Fibroblast of skin of left biceps (primary cell): ENCODE results near the gene ACER3.
A peak's percentile ranks its signal among the peaks of the same experiment; 100 is the strongest.
"Not testable (repeated sequence)": the region's sequence is repeated elsewhere in the genome, so short reads cannot be mapped to it uniquely, and the experiment has no call there.

Experiments used
- DNase-seq, 2 experiments: peaks; one replicate each; pipeline ENCODE4 v3.0.0-alpha.2; 2013; ENCODE audit warnings: low read depth in 2 of 2

Gene ACER3

GRCh38 chr11:76919887-76920746 lies 59.4 kb downstream of the ACER3 start:
- peak; percentile 31 to 48 for DNase-seq

GRCh38 chr11:76927160-76927559 lies 66.4 kb downstream of the ACER3 start:
- DNase-seq: no peak

- no peak for DNase-seq
Measured at GRCh38 chr11:76935042-76935441, 74.3 kb downstream of the ACER3 start.

DNA sequence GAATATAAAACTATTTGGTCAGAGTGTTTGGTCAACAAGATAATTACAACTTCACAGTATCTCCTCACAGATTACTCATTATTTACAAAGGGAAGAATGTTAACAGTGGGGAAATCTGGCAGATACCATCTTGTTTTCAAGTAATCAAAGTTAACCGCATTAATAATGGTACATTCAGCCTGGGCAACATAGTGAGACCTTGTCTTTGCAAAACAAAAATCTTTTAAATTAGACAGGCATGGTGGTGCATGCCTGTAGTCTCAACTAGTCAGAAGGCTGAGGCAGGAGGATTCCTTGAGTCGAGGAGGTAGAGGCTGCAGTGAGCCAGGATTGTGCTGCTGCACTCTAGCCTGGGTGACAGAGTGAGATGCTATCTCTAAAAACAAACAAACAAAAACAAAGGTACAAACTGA lies 78.5 kb downstream of the ACER3 start:
- no peak for DNase-seq

GRCh38 chr11:76944225-76944624 lies 83.5 kb downstream of the ACER3 start:
- DNase-seq: no peak

DNA sequence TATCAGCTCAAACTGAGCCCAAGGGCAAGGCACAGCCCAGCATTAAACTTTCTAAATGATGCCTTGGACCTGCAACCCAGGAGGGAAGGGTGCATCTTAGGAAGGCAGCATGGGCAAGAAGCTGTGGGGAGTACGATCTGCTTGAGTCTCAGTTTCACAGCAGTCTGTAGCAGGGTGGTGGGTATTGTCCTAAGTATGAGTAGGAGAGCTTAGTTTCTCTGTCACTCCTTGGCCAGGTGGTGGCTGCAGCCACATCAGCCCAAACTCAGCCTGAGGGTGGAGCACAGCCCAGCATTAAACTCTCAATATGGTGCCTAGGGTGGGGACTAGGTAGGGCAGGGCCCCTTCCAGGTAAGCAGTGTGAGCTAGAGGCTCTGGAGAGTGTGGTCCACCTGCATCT lies 85.5 kb downstream of the ACER3 start:
- DNase-seq: no peak

DNA sequence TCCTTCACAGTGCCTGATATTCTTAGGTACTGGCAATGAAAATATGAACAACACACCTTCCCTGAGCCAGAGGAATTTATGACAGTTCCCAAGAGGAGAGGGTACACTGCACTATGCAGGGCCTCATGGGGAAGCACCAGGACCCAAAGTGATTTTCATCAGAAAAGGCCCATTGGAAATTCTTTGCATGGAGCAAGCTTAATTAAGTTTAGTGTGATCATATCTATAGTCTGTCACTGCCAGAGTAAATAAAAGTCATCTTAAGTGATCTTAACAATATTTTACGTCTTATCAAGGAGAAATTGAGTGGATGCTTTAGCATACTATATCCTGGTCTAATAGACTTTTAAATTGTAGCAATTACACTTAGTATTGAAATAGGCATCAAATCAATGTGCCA lies 86.5 kb downstream of the ACER3 start:
- DNase-seq: no peak

GRCh38 chr11:76947800-76948199 lies 87.1 kb downstream of the ACER3 start:
- no peak for DNase-seq

DNA sequence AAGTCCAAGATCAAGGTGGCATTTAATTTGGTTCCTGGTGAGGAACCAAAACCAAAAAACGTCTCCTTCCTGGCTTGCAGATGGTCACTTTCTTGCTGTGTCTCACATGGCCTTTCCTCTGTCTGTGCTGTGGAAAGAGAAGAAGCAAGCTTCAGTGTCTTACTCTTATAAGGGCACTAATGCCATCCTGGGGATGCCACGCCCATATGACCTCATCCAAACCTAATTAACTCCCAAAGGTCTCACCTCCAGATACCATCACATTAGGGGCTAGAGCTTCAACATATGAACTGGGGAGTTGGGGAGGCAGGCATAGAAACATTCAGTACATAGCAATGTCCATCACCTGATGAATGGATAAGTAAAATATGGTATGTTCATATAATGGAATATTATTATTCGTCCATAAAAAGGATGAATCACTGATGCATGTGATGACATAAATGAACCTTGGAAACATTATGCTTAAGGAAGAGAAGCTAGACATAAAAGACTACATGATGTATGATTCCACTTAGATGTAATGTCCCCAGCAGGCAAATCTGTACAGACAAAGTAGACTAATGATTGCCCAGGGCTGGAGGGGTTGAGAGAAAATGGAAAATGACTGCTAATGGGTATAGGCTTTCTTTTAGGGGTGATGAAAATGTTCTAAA lies 94.9 kb downstream of the ACER3 start:
- DNase-seq: no peak

- no peak for DNase-seq
Measured at GRCh38 chr11:76962583-76963416, 102.1 kb downstream of the ACER3 start.

DNA sequence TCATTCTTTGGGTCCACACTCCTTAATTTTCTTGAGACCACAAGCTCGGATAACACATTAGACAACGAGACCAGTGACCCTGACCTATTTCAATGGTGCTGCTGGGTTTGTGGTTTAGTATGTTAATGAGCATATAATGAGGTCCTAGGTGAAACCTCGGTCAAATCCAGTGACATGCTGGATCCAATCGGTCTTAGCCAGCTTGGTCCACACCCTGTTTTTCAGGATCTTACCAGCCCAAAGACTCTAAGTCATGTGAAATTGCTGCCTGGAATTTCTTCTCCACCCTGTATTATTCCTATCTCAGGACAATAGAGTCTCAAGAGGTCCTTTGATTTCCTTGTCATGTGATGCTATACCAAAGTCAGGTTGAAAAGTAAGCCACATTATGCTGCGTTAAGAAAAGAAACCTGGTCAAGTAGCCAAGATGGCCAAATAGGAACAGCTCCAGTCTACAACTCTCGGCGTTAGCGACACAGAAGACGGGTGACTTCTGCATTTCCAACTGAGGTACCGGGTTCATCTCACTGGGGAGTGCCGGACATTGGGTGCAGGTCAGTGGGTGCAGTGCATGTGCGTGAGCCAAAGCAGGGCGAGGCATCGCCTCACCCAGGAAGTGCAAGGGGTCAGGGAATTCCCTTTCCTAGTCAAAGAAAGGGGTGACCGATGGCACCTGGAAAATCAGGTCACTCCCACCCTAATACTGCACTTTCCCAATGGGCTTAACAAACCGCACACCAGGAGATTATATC lies 102.9 kb downstream of the ACER3 start:
- not testable (repeated sequence) for DNase-seq

DNA sequence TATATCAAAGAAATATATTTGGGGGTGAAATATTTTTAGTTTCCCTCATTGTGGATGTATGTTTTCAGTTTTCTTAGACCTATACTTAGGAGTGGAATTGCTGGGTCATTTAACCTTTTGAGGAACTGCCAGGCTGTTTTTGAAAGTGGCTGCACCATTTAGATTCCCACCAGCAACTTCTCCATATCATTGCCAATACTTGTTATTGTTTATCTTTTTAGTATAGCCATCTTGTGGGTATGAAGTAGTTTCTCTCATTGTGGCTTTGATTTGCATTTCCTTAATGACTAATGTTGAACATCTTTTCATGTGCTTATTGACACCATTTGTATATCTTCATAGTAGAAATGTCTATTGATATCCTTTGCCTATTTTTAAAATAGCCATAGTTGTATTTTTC lies 111.3 kb downstream of the ACER3 start:
- no peak for DNase-seq

DNA sequence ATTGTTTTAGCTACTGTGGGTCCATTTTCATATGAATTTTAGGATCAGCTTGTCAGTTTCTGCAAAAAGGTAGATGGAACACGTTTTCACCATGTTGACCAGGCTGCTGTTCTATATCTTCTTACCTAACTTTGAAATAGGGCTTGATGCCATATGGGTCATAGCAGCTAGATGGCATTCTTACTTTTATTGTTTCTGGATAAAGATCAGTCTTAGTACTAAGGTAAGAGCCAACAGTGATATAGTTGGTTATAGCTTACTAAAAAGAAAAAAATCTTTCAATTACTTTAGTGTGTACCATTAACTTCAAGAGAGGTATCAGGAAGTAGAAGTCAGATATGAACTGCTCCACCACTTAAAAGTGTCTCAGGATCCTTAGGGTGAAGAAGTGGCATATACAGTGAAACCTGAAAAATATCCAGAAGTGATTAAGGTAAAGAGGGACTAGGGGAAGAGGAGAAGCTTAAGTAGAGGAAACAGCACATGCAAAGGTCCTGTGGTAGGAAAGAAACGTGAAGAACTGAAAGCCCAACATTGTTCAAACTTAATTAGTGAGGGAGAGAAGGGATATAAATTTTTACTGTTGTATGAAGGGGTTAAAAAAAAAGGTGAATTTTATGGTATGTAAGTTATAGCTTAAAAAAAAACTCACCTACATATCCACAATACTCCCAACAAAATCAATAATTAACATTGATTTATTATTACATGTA lies 113.6 kb downstream of the ACER3 start:
- DNase-seq: no peak

GRCh38 chr11:76975513-76975912 lies 114.8 kb downstream of the ACER3 start:
- DNase-seq: no peak

DNA sequence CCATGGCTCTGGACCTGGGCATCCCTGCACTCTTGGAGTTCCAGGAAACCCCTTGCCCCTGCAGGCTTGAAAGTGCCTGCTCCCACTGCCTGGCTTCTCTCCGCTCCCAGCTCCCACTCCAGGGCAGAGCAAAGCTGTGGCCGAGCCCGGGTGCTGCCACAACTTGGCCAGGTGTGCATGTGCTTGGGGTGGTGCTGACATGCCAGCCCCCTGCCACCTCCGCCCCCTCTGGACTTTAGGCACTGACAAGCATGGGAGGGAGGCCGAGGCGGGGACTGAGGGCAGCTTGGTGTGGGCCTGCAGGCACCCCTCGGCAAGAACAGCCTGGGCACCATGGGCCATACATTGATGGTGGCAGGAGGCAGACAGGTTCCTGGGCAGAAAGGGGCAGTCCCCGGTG lies 117.1 kb downstream of the ACER3 start:
- no peak for DNase-seq

DNA sequence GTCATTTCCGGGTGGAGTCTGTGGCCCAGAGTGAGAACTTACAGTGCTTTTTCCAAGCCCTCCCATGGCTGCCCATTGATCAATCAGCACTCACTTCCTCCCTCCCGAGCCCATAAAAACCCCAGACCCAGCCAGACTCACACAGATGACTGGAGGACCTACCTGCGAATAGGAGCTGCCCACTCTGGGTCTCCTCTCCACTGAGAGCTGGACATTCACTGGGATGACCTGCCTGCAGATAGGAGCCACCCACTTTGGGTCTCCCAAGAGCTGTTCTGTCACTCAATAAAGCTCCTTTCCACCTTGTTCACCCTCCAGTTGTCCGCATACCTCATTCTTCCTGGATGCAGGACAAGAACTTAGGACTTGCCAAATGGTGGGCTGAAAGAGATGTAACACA lies 117.5 kb downstream of the ACER3 start:
- no peak for DNase-seq

- no peak for DNase-seq
Measured at GRCh38 chr11:76978818-76979217, 118.1 kb downstream of the ACER3 start.

DNA sequence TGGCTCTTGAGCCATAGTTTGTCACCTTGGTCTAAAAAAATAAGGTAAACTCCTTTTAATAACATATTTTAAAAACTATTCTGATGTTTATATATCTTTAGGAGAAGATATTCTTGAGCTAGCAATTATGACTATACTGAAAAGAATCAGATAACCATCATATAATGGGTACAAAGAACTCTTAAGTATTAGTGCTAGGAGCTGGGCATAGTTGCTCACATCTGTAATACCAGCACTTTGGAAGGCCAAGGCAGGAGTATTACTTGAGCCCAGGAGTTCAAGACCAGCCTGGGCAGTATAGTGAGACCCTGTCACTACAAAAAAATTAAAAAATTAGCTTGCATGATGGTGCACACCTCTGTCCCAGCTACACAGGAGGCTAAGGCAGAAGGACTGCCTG lies 119.5 kb downstream of the ACER3 start:
- no peak for DNase-seq

DNA sequence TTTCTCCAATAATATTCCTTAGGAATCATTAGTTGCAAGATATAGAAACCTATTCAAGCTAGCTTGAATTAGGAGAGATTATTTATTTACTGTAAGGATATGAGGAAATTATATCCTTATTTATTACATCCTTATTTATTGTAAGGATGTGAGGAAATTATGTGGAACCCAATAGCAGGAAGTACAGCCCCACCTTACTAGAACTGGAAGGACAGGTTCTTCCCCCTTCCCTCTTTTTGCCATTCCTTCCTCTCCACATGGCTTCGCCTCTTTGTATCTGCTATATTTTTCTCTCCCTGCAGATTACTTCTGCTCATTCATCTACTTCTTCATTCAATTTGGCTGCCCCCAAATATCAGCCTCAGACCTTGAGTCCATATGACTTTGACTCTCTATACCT lies 124.0 kb downstream of the ACER3 start:
- no peak for DNase-seq

- no peak for DNase-seq
Measured at GRCh38 chr11:76987203-76987602, 126.5 kb downstream of the ACER3 start.

- DNase-seq: no peak
Measured at GRCh38 chr11:76990628-76991027, 129.9 kb downstream of the ACER3 start.
